Stimulated activated CD8-positive, alpha-beta memory T cell treated with anti-CD3 and anti-CD28 coated beads, Interleukin-7, amount 100 ng/mL, for 4 hours (primary cell): ENCODE data around the gene ATP6V0E2.

Experiments used
- DNase-seq, 2 donors: peaks; one replicate each; pipeline ENCODE4 v3.0.0-alpha.2; 2020; ENCODE audit warnings: low read depth in 2 of 2

ATP6V0E2 gene

GRCh38 chr7:149863500-149863899 lies 10.3 kb upstream of the ATP6V0E2 start:
- DNase-seq, result no peak

GRCh38 chr7:149864023-149864422 lies 9.7 kb upstream of the ATP6V0E2 start:
- DNase-seq, result no peak

- no peak for DNase-seq
Observed at GRCh38 chr7:149864751-149865150, 9.0 kb upstream of the ATP6V0E2 start.

GRCh38 chr7:149865437-149865836 lies 8.3 kb upstream of the ATP6V0E2 start:
- DNase-seq, result peak in 1 of 2 donors; percentile 35

GRCh38 chr7:149866139-149866778 lies 7.5 kb upstream of the ATP6V0E2 start:
- DNase-seq, result no peak

GRCh38 chr7:149866779-149867447 lies 6.9 kb upstream of the ATP6V0E2 start:
- no peak for DNase-seq

GRCh38 chr7:149867762-149868622 lies 5.8 kb upstream of the ATP6V0E2 start:
- no peak for DNase-seq

- no peak for DNase-seq
Observed at GRCh38 chr7:149868623-149869290, 5.0 kb upstream of the ATP6V0E2 start.

GRCh38 chr7:149869291-149869650 lies 4.5 kb upstream of the ATP6V0E2 start:
- DNase-seq, result no peak

- DNase-seq, result peak in 1 of 2 donors; percentile 19
Observed at GRCh38 chr7:149869867-149870266, 3.9 kb upstream of the ATP6V0E2 start.

- DNase-seq, result no peak
Observed at GRCh38 chr7:149870274-149870673, 3.5 kb upstream of the ATP6V0E2 start.

GRCh38 chr7:149870701-149871483 lies 2.9 kb upstream of the ATP6V0E2 start:
- no peak for DNase-seq

- no peak for DNase-seq
Observed at GRCh38 chr7:149871576-149871975, 2.2 kb upstream of the ATP6V0E2 start.

- DNase-seq, result no peak
Observed at GRCh38 chr7:149872419-149873073, 1.2 kb upstream of the ATP6V0E2 start.

GRCh38 chr7:149873970-149874643 lies 338 bp downstream of the ATP6V0E2 start:
- DNase-seq, result no peak

- DNase-seq, result no peak
Observed at GRCh38 chr7:149874644-149875028, 867 bp downstream of the ATP6V0E2 start.

- DNase-seq, result no peak
Observed at GRCh38 chr7:149875396-149875795, 1.6 kb downstream of the ATP6V0E2 start.

- no peak for DNase-seq
Observed at GRCh38 chr7:149877890-149878522, 4.2 kb downstream of the ATP6V0E2 start.

- no peak for DNase-seq
Observed at GRCh38 chr7:149878523-149878921, 4.8 kb downstream of the ATP6V0E2 start.

GRCh38 chr7:149879271-149879743 lies 5.5 kb downstream of the ATP6V0E2 start:
- DNase-seq, result no peak
